Sigmoid colon (tissue), 4 donors: Measurements from ENCODE around the gene MAP3K7.

Experiments
- CTCF ChIP-seq, 4 experiments: fragments of 450-650 bp in 3 of 4; fragments of 200-600 bp in 1 of 4; IDR thresholded peaks; one replicate each; pipeline ENCODE4 v1.5.1; 2016 to 2019; ENCODE audit warnings: antibody characterized with exemption in 4 of 4, mild to moderate bottlenecking in 3 of 4, moderate library complexity in 2 of 4
- POLR2A ChIP-seq, 2 donors: fragments of 450-650 bp; IDR thresholded peaks; one replicate each; pipeline ENCODE4 v1.6.1; 2016; ENCODE audit warnings: antibody characterized with exemption in 2 of 2, mild to moderate bottlenecking in 2 of 2, moderate library complexity in 2 of 2
- POLR2AphosphoS5 ChIP-seq, 4 donors: sonication (generic); formaldehyde crosslinking; IDR thresholded peaks; one replicate each; pipeline ENCODE4 v1.6.1; 2017; ENCODE audit warnings: antibody characterized with exemption in 4 of 4

GRCh38 chr6:90578894-90579549 lies 7.8 kb downstream of the MAP3K7 start:
- TF ChIP-seq CTCF (IDR thresholded peaks at IDR 0.05) = no peak
- no peak for TF ChIP-seq POLR2A (IDR thresholded peaks at IDR 0.05)
- no peak for TF ChIP-seq POLR2AphosphoS5 (IDR thresholded peaks at IDR 0.05)
